HL-60 (cell line): ENCODE results near the gene MAP3K21.

Experiments used
- POLR2AphosphoS5 ChIP-seq: IDR thresholded peaks from 2 replicates; pipeline ENCODE4 v1.6.1; 2012; ENCODE audit warnings: low read depth
- SPI1 ChIP-seq: IDR thresholded peaks from 2 replicates; pipeline ENCODE4 v1.6.1; 2012; ENCODE audit warnings: low read depth, mild to moderate bottlenecking, borderline replicate concordance
- TF ChIP-seq, protein P1 (sequence below): IDR thresholded peaks from one replicate; pipeline ENCODE4 v1.5.1; 2011; ENCODE audit warnings: low read length, control low read depth, inconsistent platforms; ENCODE audit not compliant: insufficient read depth

DNA sequence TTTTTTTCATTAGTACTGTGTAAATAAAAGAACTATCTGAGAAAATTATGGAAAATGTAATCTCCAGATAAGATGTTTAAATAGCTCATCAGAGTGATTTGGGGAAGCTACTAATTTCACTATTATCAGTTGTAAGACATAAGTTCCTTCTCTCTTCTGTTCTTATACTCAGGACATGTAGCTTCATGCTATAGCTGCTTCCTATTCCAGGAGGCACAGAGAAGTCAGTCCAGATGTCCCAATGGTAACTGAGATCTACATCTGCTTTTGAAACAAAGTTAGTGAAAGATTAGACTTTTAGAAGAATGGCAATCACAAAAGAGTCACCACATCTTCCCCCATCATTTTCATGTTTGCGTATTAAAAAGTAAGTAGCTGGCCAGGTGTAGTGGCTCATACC is 5.6 kb downstream of the MAP3K21 start:
- TF ChIP-seq, protein P1, sequence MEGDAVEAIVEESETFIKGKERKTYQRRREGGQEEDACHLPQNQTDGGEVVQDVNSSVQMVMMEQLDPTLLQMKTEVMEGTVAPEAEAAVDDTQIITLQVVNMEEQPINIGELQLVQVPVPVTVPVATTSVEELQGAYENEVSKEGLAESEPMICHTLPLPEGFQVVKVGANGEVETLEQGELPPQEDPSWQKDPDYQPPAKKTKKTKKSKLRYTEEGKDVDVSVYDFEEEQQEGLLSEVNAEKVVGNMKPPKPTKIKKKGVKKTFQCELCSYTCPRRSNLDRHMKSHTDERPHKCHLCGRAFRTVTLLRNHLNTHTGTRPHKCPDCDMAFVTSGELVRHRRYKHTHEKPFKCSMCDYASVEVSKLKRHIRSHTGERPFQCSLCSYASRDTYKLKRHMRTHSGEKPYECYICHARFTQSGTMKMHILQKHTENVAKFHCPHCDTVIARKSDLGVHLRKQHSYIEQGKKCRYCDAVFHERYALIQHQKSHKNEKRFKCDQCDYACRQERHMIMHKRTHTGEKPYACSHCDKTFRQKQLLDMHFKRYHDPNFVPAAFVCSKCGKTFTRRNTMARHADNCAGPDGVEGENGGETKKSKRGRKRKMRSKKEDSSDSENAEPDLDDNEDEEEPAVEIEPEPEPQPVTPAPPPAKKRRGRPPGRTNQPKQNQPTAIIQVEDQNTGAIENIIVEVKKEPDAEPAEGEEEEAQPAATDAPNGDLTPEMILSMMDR = no peak
- TF ChIP-seq POLR2AphosphoS5 (no peak), SPI1 (no peak)
